Trophoblast cell (in vitro differentiated cells and primary cell): Measurements from ENCODE around the gene SEPSECS.

ENCODE experiments used
- DNase-seq, 2 donors: peaks; one replicate each; pipeline ENCODE4 v3.0.0-alpha.2; 2016
- H2AFZ ChIP-seq: 2 replicates; pipeline ENCODE4 v1.6.1; 2013; ENCODE audit warnings: low read length, moderate library complexity, mild to moderate bottlenecking; ENCODE audit not compliant: insufficient read depth, poor library complexity
- H2AK5ac ChIP-seq: 2 replicates; pipeline ENCODE4 v1.6.1; 2013; ENCODE audit warnings: mild to moderate bottlenecking, low read length
- H2BK120ac ChIP-seq: 2 replicates; pipeline ENCODE4 v1.6.1; 2013; ENCODE audit warnings: low read length, mild to moderate bottlenecking, moderate library complexity; ENCODE audit not compliant: insufficient read depth, poor library complexity
- H2BK12ac ChIP-seq: 2 replicates; pipeline ENCODE4 v1.6.1; 2013; ENCODE audit warnings: mild to moderate bottlenecking, low read length, moderate library complexity
- H2BK5ac ChIP-seq: 2 replicates; pipeline ENCODE4 v1.6.1; 2013; ENCODE audit warnings: low read length, low read depth, moderate library complexity, mild to moderate bottlenecking; ENCODE audit not compliant: poor library complexity
- H3K14ac ChIP-seq: 2 replicates; pipeline ENCODE4 v1.6.1; 2013; ENCODE audit warnings: mild to moderate bottlenecking, low read length
- H3K18ac ChIP-seq: 2 replicates; pipeline ENCODE4 v1.6.1; 2013; ENCODE audit warnings: mild to moderate bottlenecking, low read length
- H3K23ac ChIP-seq: 2 replicates; pipeline ENCODE4 v1.6.1; 2013; ENCODE audit warnings: low read length
- H3K27ac ChIP-seq: 2 replicates; pipeline ENCODE4 v1.5.1; 2013; ENCODE audit warnings: low read depth, mild to moderate bottlenecking, inconsistent platforms, low read length, moderate library complexity
- H3K27me3 ChIP-seq: 2 replicates; pipeline ENCODE4 v1.6.1; 2013; ENCODE audit warnings: inconsistent platforms, mild to moderate bottlenecking, low read length, moderate library complexity; ENCODE audit not compliant: insufficient read depth
- H3K36me3 ChIP-seq, 2 experiments: 1 replicate in 1 of 2; 2 replicates in 1 of 2; pipeline ENCODE4 v1.6.1; 2013; ENCODE audit warnings: low read length in 2 of 2, mild to moderate bottlenecking in 2 of 2, moderate library complexity in 1 of 2; ENCODE audit not compliant: insufficient read depth in 2 of 2, control insufficient read depth in 1 of 2
- H3K4ac ChIP-seq: 2 replicates; pipeline ENCODE4 v1.6.1; 2013; ENCODE audit warnings: low read depth, mild to moderate bottlenecking, low read length, moderate library complexity
- H3K4me1 ChIP-seq, 2 experiments: 1 replicate in 1 of 2; 2 replicates in 1 of 2; pipeline ENCODE4 v1.6.1; 2013; ENCODE audit warnings: low read length in 2 of 2, mild to moderate bottlenecking in 2 of 2, moderate library complexity in 1 of 2; ENCODE audit not compliant: insufficient read depth in 2 of 2, control insufficient read depth in 1 of 2
- H3K4me2 ChIP-seq: 2 replicates; pipeline ENCODE4 v1.6.1; 2013; ENCODE audit warnings: inconsistent platforms, mild to moderate bottlenecking, low read length, moderate library complexity
- H3K4me3 ChIP-seq: 2 replicates; pipeline ENCODE4 v1.5.1; 2013; ENCODE audit warnings: mild to moderate bottlenecking, low read depth, low read length, inconsistent platforms
- H3K79me1 ChIP-seq: one replicate; pipeline ENCODE4 v1.6.1; 2013; ENCODE audit warnings: low read length
- H3K79me2 ChIP-seq: 2 replicates; pipeline ENCODE4 v1.6.1; 2013; ENCODE audit warnings: low read length, mild to moderate bottlenecking; ENCODE audit not compliant: control insufficient read depth, insufficient read depth, poor library complexity
- H3K9ac ChIP-seq: 2 replicates; pipeline ENCODE4 v1.6.1; 2013; ENCODE audit warnings: mild to moderate bottlenecking, low read length
- H3K9me3 ChIP-seq: 2 replicates; pipeline ENCODE4 v1.6.1; 2013; ENCODE audit warnings: low read depth, mild to moderate bottlenecking, control low read depth, inconsistent platforms, low read length; ENCODE audit not compliant: insufficient read depth
- H4K12ac ChIP-seq: 2 replicates; pipeline ENCODE4 v1.6.1; 2013; ENCODE audit warnings: low read depth, mild to moderate bottlenecking, low read length, moderate library complexity
- H4K8ac ChIP-seq: 2 replicates; pipeline ENCODE4 v1.6.1; 2013; ENCODE audit warnings: low read depth, mild to moderate bottlenecking, low read length, moderate library complexity
- H4K91ac ChIP-seq: one replicate; pipeline ENCODE4 v1.6.1; 2013; ENCODE audit warnings: low read depth, mild to moderate bottlenecking, low read length, moderate library complexity
- WGBS: extraction: QIAGEN DNeasy Blood & Tissue Kit; methylation state at CpG from one replicate; pipeline ENCODE4 v1.1.7; 2013; ENCODE audit warnings: missing lambda C conversion rate; ENCODE audit not compliant: insufficient read length, insufficient coverage; ENCODE audit errors: extremely low coverage; 5-methylcytosine and 5-hydroxymethylcytosine counted together

Gene SEPSECS

GRCh38 chr4:25100021-25100555, 60.2 kb downstream of the SEPSECS start:
- Histone ChIP-seq H3K27me3 (no peaks in the 10 kb centered on the region), H3K27ac (no peak overlapping the region), H3K14ac (no peak overlapping the region), H3K4me1 (peaks cover 2 to 5% of the 10 kb centered on the region in 2 experiments), H3K9ac (no peak overlapping the region), H3K9me3 (peaks cover 5% of the 10 kb centered on the region), H2BK120ac (no peak overlapping the region), H3K79me1 (peaks cover 5% of the 10 kb centered on the region), H4K12ac (no peak overlapping the region), H4K8ac (no peak overlapping the region), H3K4me2 (no peak overlapping the region), H4K91ac (no peak overlapping the region), H2BK12ac (no peak overlapping the region), H3K36me3 (no peaks in the 10 kb centered on the region), H3K4ac (no peak overlapping the region), H3K23ac (no peak overlapping the region), H2BK5ac (no peak overlapping the region), H2AK5ac (no peak overlapping the region), H3K79me2 (no peaks in the 10 kb centered on the region), H3K4me3 (no peak overlapping the region), H3K18ac (no peak overlapping the region), H2AFZ (no peak overlapping the region)
- no CpG with 5 or more reads among the region's 4 CpGs for WGBS
- DNase-seq = no peak

DNA sequence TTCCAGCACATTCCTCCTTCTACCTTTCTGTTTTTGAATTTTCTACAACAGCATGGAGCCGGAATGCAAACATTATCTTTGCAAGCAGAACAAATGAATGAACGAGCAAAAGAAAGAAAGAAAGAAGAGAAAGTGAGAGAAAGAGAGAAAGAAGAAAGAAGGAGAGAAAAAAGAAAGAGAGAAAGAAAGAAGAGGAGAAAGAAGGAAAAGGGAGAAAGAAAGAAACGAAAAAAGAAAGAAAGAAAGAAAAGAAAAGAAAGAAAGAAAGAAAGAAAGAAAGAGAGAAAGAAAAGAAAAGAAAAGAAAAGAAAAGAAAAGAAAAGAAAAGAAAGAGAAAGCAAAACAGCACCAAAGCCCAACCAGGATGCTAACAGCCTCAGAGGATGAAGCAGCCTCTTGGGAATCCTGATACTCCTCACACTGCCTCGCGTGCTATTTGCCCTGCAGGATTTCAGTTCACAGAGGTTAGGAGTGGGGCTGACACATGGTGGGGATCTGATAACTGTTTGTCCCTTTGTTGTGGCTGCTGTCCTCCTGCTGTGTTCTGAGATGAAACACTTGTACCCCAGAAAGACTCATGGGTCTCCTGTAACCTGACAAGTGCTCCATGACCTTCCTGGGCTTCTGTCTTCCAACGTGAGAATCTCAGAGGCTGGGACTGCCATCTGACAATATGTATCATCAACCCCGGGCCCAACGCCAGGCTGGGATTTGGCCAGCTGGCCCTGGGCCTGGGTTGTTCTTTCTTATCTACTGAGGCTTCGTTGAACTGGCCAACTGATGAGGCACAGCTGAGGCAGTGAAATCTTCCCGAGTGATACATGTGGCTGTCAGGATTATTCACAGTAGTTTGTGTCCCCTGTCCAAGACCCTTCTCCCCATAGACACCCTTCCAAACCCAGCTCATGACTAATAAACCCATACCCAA, 61.0 kb downstream of the SEPSECS start:
- peaks cover 2 to 5% of the 10 kb centered on the region in 2 experiments for H3K4me1 ChIP-seq
- no peak overlapping the region for H3K18ac ChIP-seq
- no peak overlapping the region for H2AK5ac ChIP-seq
- no peak overlapping the region for H3K4ac ChIP-seq
- H3K4me3 ChIP-seq = no peak overlapping the region
- no peak overlapping the region for H2BK120ac ChIP-seq
- no peaks in the 10 kb centered on the region for H3K36me3 ChIP-seq
- H4K91ac ChIP-seq = no peak overlapping the region
- H3K23ac ChIP-seq = no peak overlapping the region
- no peaks in the 10 kb centered on the region for H3K79me2 ChIP-seq
- H2BK12ac ChIP-seq = no peak overlapping the region
- no peak overlapping the region for H2AFZ ChIP-seq
- no peak overlapping the region for H3K4me2 ChIP-seq
- H3K27ac ChIP-seq = no peak overlapping the region
- peaks cover 5% of the 10 kb centered on the region for H3K79me1 ChIP-seq
- WGBS = no CpG with 5 or more reads among the region's 10 CpGs
- H3K27me3 ChIP-seq = no peaks in the 10 kb centered on the region
- no peak overlapping the region for H2BK5ac ChIP-seq
- no peak overlapping the region for H4K12ac ChIP-seq
- H3K9me3 ChIP-seq = peaks cover 5% of the 10 kb centered on the region
- DNase-seq = peak in 1 of 2 donors; percentile 9
- no peak overlapping the region for H4K8ac ChIP-seq
- no peak overlapping the region for H3K9ac ChIP-seq
- H3K14ac ChIP-seq = no peak overlapping the region

DNA sequence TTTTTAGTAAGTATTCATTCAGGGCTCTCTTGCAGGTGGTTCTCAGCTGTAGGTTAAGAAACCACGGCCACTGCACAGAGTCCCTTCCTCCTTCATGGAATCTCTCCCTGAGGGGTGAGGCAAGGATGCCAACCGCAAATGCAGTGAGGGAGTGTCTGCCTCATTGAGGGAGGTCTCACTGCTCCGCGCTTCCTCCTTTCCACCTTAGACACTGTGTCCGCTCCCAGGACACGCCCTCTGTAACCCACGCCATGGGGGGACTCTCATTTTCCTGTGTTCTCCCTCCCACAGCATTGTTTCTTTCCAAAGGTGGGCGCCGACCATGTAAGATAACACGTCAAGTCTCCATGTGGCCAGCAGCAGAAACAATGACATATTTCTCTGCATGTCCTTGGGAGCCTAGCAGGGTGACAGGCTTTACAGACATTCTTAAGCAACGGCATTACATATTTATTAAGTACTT, 63.2 kb downstream of the SEPSECS start:
- no CpG with 5 or more reads among the region's 11 CpGs for WGBS

GRCh38 chr4:25096251-25096980, 63.8 kb downstream of the SEPSECS start:
- Histone ChIP-seq H3K4ac (no peak overlapping the region), H3K79me1 (peaks cover 9% of the 10 kb centered on the region), H3K4me3 (no peak overlapping the region), H3K4me2 (no peak overlapping the region), H3K79me2 (no peaks in the 10 kb centered on the region), H3K36me3 (no peaks in the 10 kb centered on the region), H2AFZ (no peak overlapping the region), H3K9me3 (peaks cover 2% of the 10 kb centered on the region), H2BK5ac (no peak overlapping the region), H4K91ac (no peak overlapping the region), H2BK120ac (no peak overlapping the region), H3K4me1 (peaks cover 2 to 10% of the 10 kb centered on the region in 2 experiments), H4K12ac (no peak overlapping the region), H3K18ac (no peak overlapping the region), H3K23ac (no peak overlapping the region), H4K8ac (no peak overlapping the region), H3K27me3 (no peaks in the 10 kb centered on the region), H3K14ac (no peak overlapping the region), H2BK12ac (peak overlapping the region; percentile 55), H2AK5ac (no peak overlapping the region), H3K27ac (no peak overlapping the region), H3K9ac (no peak overlapping the region)
- DNase-seq = peak in 1 of 2 donors; percentile 55
- no CpG with 5 or more reads among the region's 23 CpGs for WGBS

More for the DNA sequence above, 63.2 kb downstream of the SEPSECS start:
- no peak overlapping the region for H4K91ac ChIP-seq
- no peak overlapping the region for H3K9ac ChIP-seq
- no peak overlapping the region for H4K12ac ChIP-seq
- no peaks in the 10 kb centered on the region for H3K36me3 ChIP-seq
- no peak overlapping the region for H2BK120ac ChIP-seq
- no peak overlapping the region for H2BK12ac ChIP-seq
- peaks cover 2 to 10% of the 10 kb centered on the region in 2 experiments for H3K4me1 ChIP-seq
- DNase-seq = peak in 1 of 2 donors; percentile 35
- H3K4ac ChIP-seq = no peak overlapping the region
- no peaks in the 10 kb centered on the region for H3K27me3 ChIP-seq
- H4K8ac ChIP-seq = no peak overlapping the region
- H3K79me1 ChIP-seq = peaks cover 7% of the 10 kb centered on the region
- H3K79me2 ChIP-seq = no peaks in the 10 kb centered on the region
- H2AFZ ChIP-seq = no peak overlapping the region
- no peak overlapping the region for H3K4me3 ChIP-seq
- no peak overlapping the region for H3K23ac ChIP-seq
- no peak overlapping the region for H2AK5ac ChIP-seq
- H2BK5ac ChIP-seq = no peak overlapping the region
- H3K14ac ChIP-seq = no peak overlapping the region
- no peak overlapping the region for H3K4me2 ChIP-seq
- no peak overlapping the region for H3K18ac ChIP-seq
- H3K9me3 ChIP-seq = peaks cover 5% of the 10 kb centered on the region
- H3K27ac ChIP-seq = no peak overlapping the region
